ENCODE measurements around the gene THEMIS.

Gene THEMIS

GRCh38 chr6:127858727-127859391 is 42.0 kb downstream of the THEMIS start:
- DNase-seq: no peak

GRCh38 chr6:127857051-127857637 is 43.7 kb downstream of the THEMIS start:
- DNase-seq: no peak

- DNase-seq: no peak
Observed at GRCh38 chr6:127855542-127856159, 45.2 kb downstream of the THEMIS start.

GRCh38 chr6:127854009-127854408 is 46.8 kb downstream of the THEMIS start:
- DNase-seq: no peak

GRCh38 chr6:127851197-127851596 is 49.7 kb downstream of the THEMIS start:
- DNase-seq: no peak

GRCh38 chr6:127845242-127845641 is 55.6 kb downstream of the THEMIS start:
- no peak for DNase-seq

GRCh38 chr6:127844529-127844928 is 56.3 kb downstream of the THEMIS start:
- DNase-seq: no peak

- no peak for DNase-seq
Observed at GRCh38 chr6:127843582-127843981, 57.3 kb downstream of the THEMIS start.

GRCh38 chr6:127842562-127842961 is 58.3 kb downstream of the THEMIS start:
- no peak for DNase-seq

GRCh38 chr6:127841811-127842210 is 59.0 kb downstream of the THEMIS start:
- DNase-seq: no peak

GRCh38 chr6:127834136-127834535 is 66.7 kb downstream of the THEMIS start:
- no peak for DNase-seq

GRCh38 chr6:127833336-127833735 is 67.5 kb downstream of the THEMIS start:
- DNase-seq: no peak

GRCh38 chr6:127832381-127832780 is 68.5 kb downstream of the THEMIS start:
- no peak for DNase-seq

GRCh38 chr6:127824061-127824460 is 76.8 kb downstream of the THEMIS start:
- DNase-seq: no peak

GRCh38 chr6:127821431-127821830 is 79.4 kb downstream of the THEMIS start:
- no peak for DNase-seq

GRCh38 chr6:127818149-127818548 is 82.7 kb downstream of the THEMIS start:
- DNase-seq: no peak

GRCh38 chr6:127816643-127817042 is 84.2 kb downstream of the THEMIS start:
- DNase-seq: no peak

GRCh38 chr6:127813699-127814027 is 87.2 kb downstream of the THEMIS start:
- no peak for DNase-seq

- no peak for DNase-seq
Observed at GRCh38 chr6:127812985-127813698, 87.7 kb downstream of the THEMIS start.

- peak; percentile 27 for DNase-seq
Observed at GRCh38 chr6:127811900-127812570, 88.8 kb downstream of the THEMIS start.

GRCh38 chr6:127807806-127808517 is 92.9 kb downstream of the THEMIS start:
- DNase-seq: no peak

GRCh38 chr6:127796713-127797112 is 104.1 kb downstream of the THEMIS start:
- DNase-seq: no peak

GRCh38 chr6:127794405-127794804 is 106.5 kb downstream of the THEMIS start:
- no peak for DNase-seq
